Measurements from ENCODE around the gene ABO. TPM values are rescaled to one million over a fixed set of nuclear protein-coding genes. Genes with fewer than 3 reads are reported as not detected.

The ABO gene
- total RNA-seq, 2 donors from 2014 or later: 0.35 to 1.2 TPM

- Histone ChIP-seq H3K9ac (ENCODE audit: extremely low read depth, low read length, poor library complexity, severe bottlenecking) (no peak overlapping the region), H3K27me3 (ENCODE audit: control insufficient read depth, insufficient read depth, low read length, poor library complexity, severe bottlenecking) (no peaks in the 10 kb centered on the region), H3K27ac (ENCODE audit: low read depth, low read length) (no peak overlapping the region), H3K36me3 (ENCODE audit: control insufficient read depth, insufficient read depth, low read length) (no peaks in the 10 kb centered on the region), H3K4me3 (ENCODE audit: low read length) (no peak overlapping the region), H3K4me1 (ENCODE audit: control insufficient read depth, insufficient read depth, low read length) (no peaks in the 10 kb centered on the region), H3K9me3 (ENCODE audit: control insufficient read depth, low read length) (peaks cover 4% of the 10 kb centered on the region)
- no peak for DNase-seq
- H3K9me3 Mint-ChIP-seq: peaks cover 4% of the 10 kb centered on the region
- H3K27me3 Mint-ChIP-seq (ENCODE audit: insufficient read depth): no peaks in the 10 kb centered on the region
- no peak for TF ChIP-seq CTCF (conservative IDR thresholded peaks at IDR 0.05)
- no peaks in the 10 kb centered on the region for H3K36me3 Mint-ChIP-seq (ENCODE audit: low read depth)
- no peak overlapping the region for H3K4me3 Mint-ChIP-seq
- peaks cover 4% of the 10 kb centered on the region for H3K4me1 Mint-ChIP-seq
- 88 to 92% methylated on average over 8 of the region's 8 CpGs for WGBS, 2 experiments (ENCODE audit: insufficient coverage in 1 of 2, insufficient read length in 1 of 2)
- no peak overlapping the region for H3K27ac Mint-ChIP-seq
Observed at GRCh38 chr9:133264235-133264764, 10.7 kb downstream of the ABO start.

GRCh38 chr9:133263557-133263956 is 11.4 kb downstream of the ABO start:
- Histone ChIP-seq H3K4me3 (ENCODE audit: low read length) (no peak overlapping the region), H3K27me3 (ENCODE audit: control insufficient read depth, insufficient read depth, low read length, poor library complexity, severe bottlenecking) (no peaks in the 10 kb centered on the region), H3K9ac (ENCODE audit: extremely low read depth, low read length, poor library complexity, severe bottlenecking) (no peak overlapping the region), H3K36me3 (ENCODE audit: control insufficient read depth, insufficient read depth, low read length) (no peaks in the 10 kb centered on the region), H3K4me1 (ENCODE audit: control insufficient read depth, insufficient read depth, low read length) (no peaks in the 10 kb centered on the region), H3K9me3 (ENCODE audit: control insufficient read depth, low read length) (peaks cover 4% of the 10 kb centered on the region), H3K27ac (ENCODE audit: low read depth, low read length) (no peak overlapping the region)
- no peak for DNase-seq
- H3K27me3 Mint-ChIP-seq (ENCODE audit: insufficient read depth): no peaks in the 10 kb centered on the region
- H3K4me1 Mint-ChIP-seq: no peaks in the 10 kb centered on the region
- no peak for TF ChIP-seq CTCF (conservative IDR thresholded peaks at IDR 0.05)
- no peak overlapping the region for H3K27ac Mint-ChIP-seq
- H3K36me3 Mint-ChIP-seq (ENCODE audit: low read depth): no peaks in the 10 kb centered on the region
- peaks cover 4% of the 10 kb centered on the region for H3K9me3 Mint-ChIP-seq
- WGBS, 2 experiments (ENCODE audit: insufficient coverage in 1 of 2, insufficient read length in 1 of 2): 94% methylated on average over 10 of the region's 10 CpGs; no CpG with 5 or more reads in 1 of the 2 experiments
- H3K4me3 Mint-ChIP-seq: no peak overlapping the region

GRCh38 chr9:133262226-133262625 is 12.8 kb downstream of the ABO start:
- no peaks in the 10 kb centered on the region for H3K27me3 Mint-ChIP-seq (ENCODE audit: insufficient read depth)
- no peak overlapping the region for H3K27ac Mint-ChIP-seq
- no peaks in the 10 kb centered on the region for H3K36me3 ChIP-seq (ENCODE audit: control insufficient read depth, insufficient read depth, low read length)

More at GRCh38 chr9:133262226-133262625, 12.8 kb downstream of the ABO start:
- no peak overlapping the region for H3K4me3 Mint-ChIP-seq
- H3K9ac ChIP-seq (ENCODE audit: extremely low read depth, low read length, poor library complexity, severe bottlenecking): no peak overlapping the region
- DNase-seq: no peak
- no peaks in the 10 kb centered on the region for H3K27me3 ChIP-seq (ENCODE audit: control insufficient read depth, insufficient read depth, low read length, poor library complexity, severe bottlenecking)
- H3K4me1 ChIP-seq (ENCODE audit: control insufficient read depth, insufficient read depth, low read length): no peaks in the 10 kb centered on the region
- peaks cover 4% of the 10 kb centered on the region for H3K9me3 Mint-ChIP-seq
- H3K4me3 ChIP-seq (ENCODE audit: low read length): no peak overlapping the region
- no peak overlapping the region for H3K27ac ChIP-seq (ENCODE audit: low read depth, low read length)
- no peak for TF ChIP-seq CTCF (conservative IDR thresholded peaks at IDR 0.05)
- peaks cover 4% of the 10 kb centered on the region for H3K9me3 ChIP-seq (ENCODE audit: control insufficient read depth, low read length)
- WGBS, 2 experiments (ENCODE audit: insufficient coverage in 1 of 2, insufficient read length in 1 of 2): 78 to 84% methylated on average over 6 to 11 of the region's 11 CpGs
- H3K36me3 Mint-ChIP-seq (ENCODE audit: low read depth): no peaks in the 10 kb centered on the region
- peaks cover 11% of the 10 kb centered on the region for H3K4me1 Mint-ChIP-seq
